Lower leg skin (tissue), 3 donors: ENCODE data around the gene ALCAM.

ENCODE experiments used
- CTCF ChIP-seq, 3 donors: fragments of 450-650 bp; IDR thresholded peaks; one replicate each; pipeline ENCODE4 v1.5.1; 2016; ENCODE audit warnings: antibody characterized with exemption in 3 of 3, mild to moderate bottlenecking in 3 of 3, moderate library complexity in 2 of 3
- POLR2A ChIP-seq, 2 donors: fragments of 450-650 bp; IDR thresholded peaks; one replicate each; pipeline ENCODE4 v1.6.1; 2016 to 2017; ENCODE audit warnings: antibody characterized with exemption in 2 of 2, mild to moderate bottlenecking in 1 of 2, moderate library complexity in 1 of 2

GRCh38 chr3:105490045-105490444 is 123.3 kb downstream of the ALCAM start:
- TF ChIP-seq POLR2A (IDR thresholded peaks at IDR 0.05) (no peak), CTCF (IDR thresholded peaks at IDR 0.05) (no peak)
